Suprapubic skin (tissue), 4 donors: ENCODE measurements around the gene IQGAP3. TPM values are rescaled to one million over a fixed set of nuclear protein-coding genes. Genes with fewer than 3 reads are reported as not detected.

Source experiments
- DNase-seq, 2 donors: peaks; one replicate each; pipeline ENCODE4 v3.0.0-alpha.2; 2019; ENCODE audit warnings: low spot score in 2 of 2
- H3K27ac ChIP-seq: fragments of 200-600 bp; sonication (generic); one replicate; pipeline ENCODE4 v1.5.1; 2019
- H3K27me3 ChIP-seq: fragments of 200-600 bp; sonication (generic); one replicate; pipeline ENCODE4 v1.5.1; 2019
- H3K36me3 ChIP-seq: fragments of 200-600 bp; sonication (generic); one replicate; pipeline ENCODE4 v1.5.1; 2019
- H3K4me1 ChIP-seq: fragments of 200-600 bp; sonication (generic); one replicate; pipeline ENCODE4 v1.5.1; 2019
- H3K4me3 ChIP-seq: fragments of 200-600 bp; sonication (generic); one replicate; pipeline ENCODE4 v1.5.1; 2019; ENCODE audit warnings: mild to moderate bottlenecking
- H3K9me3 ChIP-seq: fragments of 200-600 bp; sonication (generic); one replicate; pipeline ENCODE4 v1.5.1; 2019
- CTCF ChIP-seq, 2 donors: fragments of 200-600 bp in 1 of 2; fragments of 450-650 bp in 1 of 2; sonication (generic) in 1 of 2; IDR thresholded peaks; one replicate each; pipeline ENCODE4 v1.5.1; 2016 to 2019; ENCODE audit warnings: antibody characterized with exemption in 2 of 2, mild to moderate bottlenecking in 1 of 2, moderate library complexity in 1 of 2
- EP300 ChIP-seq: sonication (generic); formaldehyde crosslinking; IDR thresholded peaks from one replicate; pipeline ENCODE4 v1.6.1; 2017; ENCODE audit warnings: antibody characterized with exemption
- POLR2A ChIP-seq, 2 donors: fragments of 450-650 bp; IDR thresholded peaks; one replicate each; pipeline ENCODE4 v1.6.1; 2017; ENCODE audit warnings: antibody characterized with exemption in 2 of 2, mild to moderate bottlenecking in 2 of 2, moderate library complexity in 2 of 2
- POLR2AphosphoS5 ChIP-seq, 3 donors: sonication (generic); formaldehyde crosslinking; IDR thresholded peaks; one replicate each; pipeline ENCODE4 v1.6.1; 2017; ENCODE audit warnings: antibody characterized with exemption in 3 of 3
- WGBS: methylation state at CpG from one replicate; pipeline ENCODE4 v1.1.5; 2018; 5-methylcytosine and 5-hydroxymethylcytosine counted together
- total RNA-seq, 4 donors: library from RNA; depleted of rRNA; stranded (reverse); fragments of >200 nt; gene quantifications; one replicate each; pipeline ENCODE4 v1.1.0, GENCODE V29; 2016

Gene IQGAP3
- total RNA-seq, 4 donors from 2014 or later, result 2.2 to 5.7 (median 4.5) TPM

- Histone ChIP-seq H3K4me1 (no peaks in the 10 kb centered on the region), H3K4me3 (no peak overlapping the region), H3K27me3 (no peaks in the 10 kb centered on the region), H3K27ac (no peak overlapping the region), H3K9me3 (no peaks in the 10 kb centered on the region), H3K36me3 (no peaks in the 10 kb centered on the region)
- WGBS, result 63% methylated on average over 7 of the region's 7 CpGs
- DNase-seq, result no peak
- TF ChIP-seq EP300 (no peak), POLR2A (IDR thresholded peaks at IDR 0.05) (no peak), POLR2AphosphoS5 (IDR thresholded peaks at IDR 0.05) (no peak), CTCF (IDR thresholded peaks at IDR 0.05) (no peak)
Observed at GRCh38 chr1:156578055-156578454, 5.7 kb upstream of the IQGAP3 start.

- no peak for DNase-seq
- Histone ChIP-seq H3K27ac (no peak overlapping the region), H3K9me3 (no peaks in the 10 kb centered on the region), H3K36me3 (no peaks in the 10 kb centered on the region), H3K4me1 (peaks cover 1% of the 10 kb centered on the region), H3K4me3 (no peak overlapping the region), H3K27me3 (no peaks in the 10 kb centered on the region)
- 98% methylated on average over 3 of the region's 3 CpGs for WGBS
- TF ChIP-seq EP300, result no peak
- TF ChIP-seq CTCF (IDR thresholded peaks at IDR 0.05), result no peak
- TF ChIP-seq POLR2AphosphoS5 (IDR thresholded peaks at IDR 0.05), result no peak
- no peak for TF ChIP-seq POLR2A (IDR thresholded peaks at IDR 0.05)
Observed at GRCh38 chr1:156577550-156577949, 5.2 kb upstream of the IQGAP3 start.

GRCh38 chr1:156574039-156574633 is 1.8 kb upstream of the IQGAP3 start:
- TF ChIP-seq POLR2A (IDR thresholded peaks at IDR 0.05) (no peak), POLR2AphosphoS5 (IDR thresholded peaks at IDR 0.05) (no peak), CTCF (IDR thresholded peaks at IDR 0.05) (no peak), EP300 (no peak)
- H3K27ac ChIP-seq, result no peak overlapping the region
- H3K36me3 ChIP-seq, result no peaks in the 10 kb centered on the region
- no peaks in the 10 kb centered on the region for H3K27me3 ChIP-seq
- 35% methylated on average over 2 of the region's 2 CpGs for WGBS
- H3K4me1 ChIP-seq, result peaks cover 14% of the 10 kb centered on the region
- H3K9me3 ChIP-seq, result no peaks in the 10 kb centered on the region
- H3K4me3 ChIP-seq, result no peak overlapping the region
- DNase-seq, result no peak

GRCh38 chr1:156572663-156573018 is 276 bp upstream of the IQGAP3 start:
- no peak overlapping the region for H3K27ac ChIP-seq
- peak overlapping the region; percentile 55 for H3K4me3 ChIP-seq
- peaks cover 14% of the 10 kb centered on the region for H3K4me1 ChIP-seq
- WGBS, result 31% methylated on average over 10 of the region's 10 CpGs
- no peaks in the 10 kb centered on the region for H3K36me3 ChIP-seq
- no peak for TF ChIP-seq CTCF (IDR thresholded peaks at IDR 0.05)
- TF ChIP-seq POLR2AphosphoS5 (IDR thresholded peaks at IDR 0.05), result no peak
- TF ChIP-seq POLR2A (IDR thresholded peaks at IDR 0.05), result no peak
- TF ChIP-seq EP300, result no peak
- no peaks in the 10 kb centered on the region for H3K9me3 ChIP-seq
- DNase-seq, result no peak
- H3K27me3 ChIP-seq, result no peaks in the 10 kb centered on the region

- H3K4me3 ChIP-seq, result no peak overlapping the region
- no peaks in the 10 kb centered on the region for H3K27me3 ChIP-seq
- DNase-seq, result no peak
- TF ChIP-seq EP300 (no peak), POLR2A (IDR thresholded peaks at IDR 0.05) (no peak), POLR2AphosphoS5 (IDR thresholded peaks at IDR 0.05) (no peak), CTCF (IDR thresholded peaks at IDR 0.05) (no peak)
- H3K27ac ChIP-seq, result no peak overlapping the region
- peaks cover 14% of the 10 kb centered on the region for H3K4me1 ChIP-seq
- no peaks in the 10 kb centered on the region for H3K9me3 ChIP-seq
- no peaks in the 10 kb centered on the region for H3K36me3 ChIP-seq
- 11% methylated on average over 4 of the region's 4 CpGs for WGBS
Observed at GRCh38 chr1:156571261-156571852, 1.0 kb downstream of the IQGAP3 start.
